ENCODE data around the gene ADAMTS6.

The ADAMTS6 gene, protein sequence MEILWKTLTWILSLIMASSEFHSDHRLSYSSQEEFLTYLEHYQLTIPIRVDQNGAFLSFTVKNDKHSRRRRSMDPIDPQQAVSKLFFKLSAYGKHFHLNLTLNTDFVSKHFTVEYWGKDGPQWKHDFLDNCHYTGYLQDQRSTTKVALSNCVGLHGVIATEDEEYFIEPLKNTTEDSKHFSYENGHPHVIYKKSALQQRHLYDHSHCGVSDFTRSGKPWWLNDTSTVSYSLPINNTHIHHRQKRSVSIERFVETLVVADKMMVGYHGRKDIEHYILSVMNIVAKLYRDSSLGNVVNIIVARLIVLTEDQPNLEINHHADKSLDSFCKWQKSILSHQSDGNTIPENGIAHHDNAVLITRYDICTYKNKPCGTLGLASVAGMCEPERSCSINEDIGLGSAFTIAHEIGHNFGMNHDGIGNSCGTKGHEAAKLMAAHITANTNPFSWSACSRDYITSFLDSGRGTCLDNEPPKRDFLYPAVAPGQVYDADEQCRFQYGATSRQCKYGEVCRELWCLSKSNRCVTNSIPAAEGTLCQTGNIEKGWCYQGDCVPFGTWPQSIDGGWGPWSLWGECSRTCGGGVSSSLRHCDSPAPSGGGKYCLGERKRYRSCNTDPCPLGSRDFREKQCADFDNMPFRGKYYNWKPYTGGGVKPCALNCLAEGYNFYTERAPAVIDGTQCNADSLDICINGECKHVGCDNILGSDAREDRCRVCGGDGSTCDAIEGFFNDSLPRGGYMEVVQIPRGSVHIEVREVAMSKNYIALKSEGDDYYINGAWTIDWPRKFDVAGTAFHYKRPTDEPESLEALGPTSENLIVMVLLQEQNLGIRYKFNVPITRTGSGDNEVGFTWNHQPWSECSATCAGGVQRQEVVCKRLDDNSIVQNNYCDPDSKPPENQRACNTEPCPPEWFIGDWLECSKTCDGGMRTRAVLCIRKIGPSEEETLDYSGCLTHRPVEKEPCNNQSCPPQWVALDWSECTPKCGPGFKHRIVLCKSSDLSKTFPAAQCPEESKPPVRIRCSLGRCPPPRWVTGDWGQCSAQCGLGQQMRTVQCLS (N-terminal part only)

DNA sequence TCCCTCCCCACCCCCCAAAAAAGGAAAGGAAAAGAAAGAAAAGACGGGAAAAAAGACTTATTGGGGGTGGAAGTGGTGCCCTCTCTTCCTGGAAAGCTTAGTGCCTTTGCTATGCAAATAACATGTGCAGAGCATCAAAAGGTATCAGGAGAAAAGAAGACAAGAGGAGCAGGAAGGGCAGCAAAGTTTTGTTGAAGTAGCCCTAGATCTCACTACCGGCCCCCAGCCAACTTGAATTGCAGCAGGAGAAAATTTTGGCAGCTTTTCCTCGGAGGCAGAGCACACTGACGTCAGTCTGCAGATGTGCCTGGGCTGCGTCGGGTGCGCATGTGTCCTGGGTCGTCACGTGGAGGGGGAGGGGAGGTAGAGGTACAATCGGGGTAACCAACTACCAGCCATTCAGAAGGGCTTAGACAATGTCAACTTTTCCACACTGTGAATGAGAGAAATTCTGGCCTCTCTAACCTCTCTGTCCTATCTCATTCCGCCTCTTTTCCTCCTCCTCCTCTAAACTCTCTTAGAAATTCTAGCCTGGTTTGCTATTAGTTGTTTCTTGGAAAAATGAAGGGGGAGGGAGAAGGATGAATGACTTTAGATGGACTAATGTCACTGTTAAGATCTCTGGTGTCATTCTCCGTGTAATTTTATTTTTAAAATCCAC lies at the start of gene ADAMTS6:
ADAMTS6 (minus strand) TSS at position 286 of the 661 bp plus-strand sequence. CDS start 8,247 bp downstream, outside the sequence.
- in situ Hi-C loops (cut with MboI; ENCODE audit: low sequenced_read_pairs): loop anchor here (25.0 kb wide), 1 partner anchor 669 kb away; no protein-coding TSS in a partner anchor

DNA sequence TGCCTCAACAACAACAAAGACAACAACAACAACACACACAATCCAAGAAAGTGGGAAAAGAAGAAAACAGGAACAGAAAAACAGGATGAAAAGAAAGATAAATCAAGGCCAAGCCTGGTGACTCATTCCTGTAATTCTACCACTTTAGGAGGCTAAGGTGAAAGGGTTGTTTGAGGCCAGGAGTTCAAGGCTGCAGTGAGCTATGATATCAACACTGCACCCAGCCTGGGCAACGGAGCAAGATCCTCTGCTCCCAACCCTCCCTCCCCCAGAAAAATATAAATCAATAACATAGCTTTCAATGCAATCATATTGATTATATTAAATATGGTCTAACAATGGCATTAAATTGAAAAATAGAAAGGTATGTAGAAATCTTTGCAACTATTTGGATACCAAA lies 49.2 kb upstream of the ADAMTS6 start:
- in situ Hi-C loops (cut with MboI; ENCODE audit: low sequenced_read_pairs): no loop called here

DNA sequence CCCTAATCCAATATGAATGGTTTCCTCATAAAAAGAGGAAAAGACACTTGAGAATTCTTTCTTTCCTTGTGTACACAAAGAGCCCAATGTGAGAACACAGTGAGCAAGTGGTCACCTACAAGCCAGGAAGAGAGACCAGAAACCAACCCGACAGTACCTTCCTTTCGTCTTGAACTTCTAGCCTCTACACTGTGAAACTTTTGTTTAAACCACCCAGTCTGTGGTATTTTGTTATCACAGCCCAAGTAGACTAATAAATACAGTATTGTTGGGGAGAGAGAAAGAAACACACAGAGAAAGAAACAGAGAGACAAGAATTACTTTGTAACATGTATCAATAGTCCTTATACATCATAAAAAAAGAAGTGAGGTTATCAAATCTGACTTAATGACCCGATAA lies 44.0 kb upstream of the ADAMTS6 start:
- in situ Hi-C loops (cut with MboI; ENCODE audit: low sequenced_read_pairs): no loop called here

DNA sequence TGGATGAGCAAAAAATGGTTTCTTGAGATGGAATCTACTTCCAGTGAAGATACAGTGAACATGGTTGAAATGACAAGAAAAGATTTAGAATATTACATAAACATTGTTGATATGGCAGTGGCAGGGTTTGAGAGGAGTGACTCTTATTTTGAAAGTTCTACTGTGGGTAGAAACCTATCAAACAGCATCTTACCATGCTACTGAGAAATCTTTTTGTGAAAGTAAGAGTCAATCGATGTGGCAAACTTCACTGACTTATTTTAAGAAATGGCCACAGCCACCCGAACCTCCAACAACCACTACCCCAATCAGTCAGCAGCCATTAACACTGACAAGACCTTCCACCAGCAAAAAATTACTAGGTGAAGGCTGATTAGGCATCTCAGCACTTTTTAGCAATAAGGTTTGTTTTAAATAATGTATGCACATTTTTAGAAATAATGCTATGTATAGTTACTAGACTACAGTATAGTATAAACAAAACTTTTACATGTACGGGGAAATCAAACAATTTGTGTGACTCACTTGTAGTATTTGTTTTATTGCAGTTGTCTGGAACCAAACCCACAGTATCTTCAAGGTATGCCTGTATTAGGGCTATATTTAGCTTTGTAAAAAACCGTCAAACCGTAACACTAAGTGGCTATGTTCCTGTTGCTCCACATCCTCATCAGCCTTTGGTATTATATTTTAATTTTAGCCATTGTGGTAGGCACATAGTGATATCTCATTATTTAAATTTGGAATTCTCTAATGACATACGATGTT lies 30.6 kb upstream of the ADAMTS6 start:
- in situ Hi-C loops (cut with MboI; ENCODE audit: low sequenced_read_pairs): no loop called here

DNA sequence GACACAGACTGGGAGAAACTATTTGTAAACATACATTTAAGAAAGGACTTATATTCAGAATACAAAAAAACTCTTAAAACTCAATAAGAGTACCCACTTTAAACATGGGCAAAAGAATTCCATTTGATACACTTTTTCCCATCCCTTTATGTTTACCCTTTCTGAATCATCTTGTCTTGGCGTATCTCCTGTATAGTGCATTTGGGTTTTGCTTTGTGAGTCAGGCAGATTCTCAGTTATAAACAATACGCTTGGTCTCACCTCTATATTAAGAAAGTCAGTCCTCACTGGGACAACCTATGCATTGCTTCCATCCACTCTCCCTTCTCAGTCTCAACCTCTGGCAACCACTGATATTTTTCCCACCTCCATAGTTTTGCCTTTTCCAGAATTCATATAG lies 27.3 kb upstream of the ADAMTS6 start:
- in situ Hi-C loops (cut with MboI; ENCODE audit: low sequenced_read_pairs): no loop called here

DNA sequence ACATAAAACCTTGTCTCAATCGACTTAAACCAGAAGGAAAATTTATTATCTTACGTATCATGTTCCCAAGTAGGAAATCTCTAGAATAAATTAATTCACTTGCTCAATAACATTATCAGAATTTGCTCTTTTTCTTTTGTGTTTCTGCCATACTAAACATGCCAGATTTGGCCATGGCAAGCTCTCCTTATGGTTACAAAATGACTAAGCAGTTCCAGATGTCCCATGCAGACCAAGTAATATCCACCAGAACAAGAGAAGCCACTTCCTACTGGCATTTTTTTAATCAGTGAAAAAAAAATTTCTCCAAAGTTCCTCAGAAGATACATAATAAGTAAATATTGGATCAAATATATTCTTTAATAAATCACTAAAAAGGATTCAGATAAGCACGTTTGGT lies 25.2 kb upstream of the ADAMTS6 start:
- in situ Hi-C loops (cut with MboI; ENCODE audit: low sequenced_read_pairs): no loop called here

DNA sequence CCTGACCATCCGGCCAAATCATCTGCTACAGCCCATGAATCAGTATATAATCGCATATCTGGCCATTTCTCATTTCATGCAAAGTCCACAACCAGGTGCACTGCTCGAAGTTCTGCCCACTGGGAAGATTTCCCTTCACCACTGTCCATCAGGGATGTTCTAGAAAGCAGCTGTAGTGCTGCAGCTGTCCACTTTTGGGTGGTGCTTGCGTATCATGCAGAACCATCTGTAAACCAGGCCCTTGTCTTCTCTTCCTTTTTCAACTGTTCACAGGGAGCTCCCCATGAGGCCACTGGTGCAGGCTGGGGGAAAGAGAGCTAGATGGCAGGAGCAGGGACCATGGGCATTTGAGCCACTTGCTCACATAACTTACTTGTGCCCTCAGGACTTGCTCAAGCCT lies 7.4 kb upstream of the ADAMTS6 start:
- in situ Hi-C loops (cut with MboI; ENCODE audit: low sequenced_read_pairs): loop anchor here (25.0 kb wide), 1 partner anchor 677 kb away; no protein-coding TSS in a partner anchor

DNA sequence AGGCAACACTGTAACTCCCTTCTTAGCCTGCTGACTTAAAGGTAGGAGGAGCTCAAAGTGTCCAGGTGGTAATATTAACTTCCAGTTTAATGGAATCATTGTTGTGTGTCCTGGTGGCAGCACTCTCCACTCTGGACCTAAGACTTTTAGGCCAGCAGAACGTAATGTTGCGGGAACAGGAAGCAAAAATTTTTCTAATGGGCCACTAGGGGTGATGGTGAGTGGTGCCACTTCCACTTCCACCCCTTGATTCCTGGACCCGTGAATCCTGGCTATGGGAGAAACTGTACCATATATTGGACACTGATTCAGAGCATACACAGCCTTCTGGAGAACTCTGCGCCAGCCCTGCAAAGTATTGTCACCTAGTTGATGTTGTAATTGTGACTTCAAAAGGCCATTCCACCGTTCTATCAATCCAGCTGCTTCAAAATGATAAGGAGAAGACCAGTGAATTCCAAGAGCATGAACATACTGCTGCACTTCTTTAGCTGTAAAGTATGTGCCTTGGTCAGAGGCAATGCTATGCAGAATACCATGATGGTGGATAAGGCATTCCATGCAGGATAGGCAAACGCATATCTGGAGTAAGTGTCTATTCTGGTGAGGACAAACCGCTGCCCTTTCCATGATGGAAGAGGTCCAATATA lies 6.4 kb upstream of the ADAMTS6 start:
- in situ Hi-C loops (cut with MboI; ENCODE audit: low sequenced_read_pairs): loop anchor here (25.0 kb wide), 1 partner anchor 676 kb away; no protein-coding TSS in a partner anchor

DNA sequence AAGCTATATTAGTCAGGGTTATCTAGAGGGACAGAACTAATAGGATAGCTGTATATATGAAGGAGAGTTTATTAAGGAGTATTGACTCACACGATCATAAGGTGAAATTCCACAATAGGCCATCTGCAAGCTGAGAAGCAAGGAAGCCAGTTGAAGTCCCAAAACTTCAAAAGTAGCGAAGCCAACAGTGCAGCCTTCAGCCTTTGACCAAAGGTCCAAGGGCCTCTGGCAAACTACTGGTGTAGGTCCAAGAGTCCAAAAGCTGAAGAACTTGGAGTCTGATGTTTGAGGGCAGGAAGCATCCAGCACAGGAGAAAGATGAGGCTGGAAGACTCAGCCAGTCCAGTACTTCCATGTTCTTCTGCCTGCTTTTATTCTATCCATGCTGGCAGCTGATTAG lies 5.1 kb upstream of the ADAMTS6 start:
- in situ Hi-C loops (cut with MboI; ENCODE audit: low sequenced_read_pairs): loop anchor here (25.0 kb wide), 1 partner anchor 675 kb away; no protein-coding TSS in a partner anchor

DNA sequence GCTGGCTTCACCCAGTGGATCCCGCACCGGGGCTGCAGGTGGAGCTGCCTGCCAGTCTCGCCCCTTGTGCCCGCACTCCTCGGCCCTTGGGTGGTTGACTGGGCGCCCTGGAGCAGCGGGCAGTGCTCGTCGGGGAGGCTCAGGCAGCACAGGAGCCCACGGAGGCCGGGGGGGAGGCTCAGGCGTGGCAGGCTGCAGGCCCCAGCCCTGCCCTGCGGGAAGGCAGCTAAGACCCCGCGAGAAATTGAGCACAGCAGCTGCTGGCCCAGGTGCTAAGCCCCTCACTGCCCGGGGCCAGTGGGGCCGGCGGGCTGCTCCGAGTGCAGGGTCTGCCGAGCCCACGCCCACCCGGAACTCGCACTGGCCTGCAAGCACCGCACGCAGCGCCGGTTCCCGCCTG lies 3.7 kb upstream of the ADAMTS6 start:
- in situ Hi-C loops (cut with MboI; ENCODE audit: low sequenced_read_pairs): loop anchor here (25.0 kb wide), 1 partner anchor 673 kb away; no protein-coding TSS in a partner anchor

DNA sequence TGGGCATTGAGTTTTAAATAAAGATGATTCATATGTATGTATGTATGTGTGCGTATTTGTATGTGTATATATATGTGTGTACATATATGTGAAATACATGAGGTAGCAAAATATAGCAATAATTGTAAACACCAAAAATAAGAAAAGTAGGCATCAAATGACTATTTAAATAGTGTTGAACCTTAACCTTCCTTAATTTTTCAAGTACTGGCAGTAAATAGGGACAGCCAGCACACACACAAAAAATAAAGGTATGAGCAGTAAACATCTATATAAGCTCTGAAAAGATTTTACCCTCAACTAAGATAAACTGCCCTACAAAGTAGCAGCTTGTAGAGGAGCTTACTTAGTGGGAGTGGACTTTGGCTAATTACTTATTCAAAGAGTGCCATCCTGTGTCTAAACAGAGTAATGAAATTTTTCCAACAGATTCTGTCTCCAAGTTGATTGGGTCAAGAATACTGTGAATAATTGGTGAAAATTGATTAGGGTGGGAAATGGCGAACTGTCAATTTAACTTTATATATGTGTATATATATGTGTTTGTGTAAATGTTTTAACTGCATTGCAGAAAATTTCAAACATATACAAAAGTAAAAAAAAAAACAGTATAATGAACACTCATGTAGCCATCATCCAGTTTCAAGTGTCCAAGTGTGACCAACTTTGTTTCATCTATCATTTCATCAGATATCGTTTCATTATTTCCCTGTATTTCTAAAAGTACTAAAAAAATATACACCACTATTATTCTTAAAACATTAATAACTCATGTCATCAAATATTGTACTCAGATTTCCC lies 2.0 kb upstream of the ADAMTS6 start:
- in situ Hi-C loops (cut with MboI; ENCODE audit: low sequenced_read_pairs): loop anchor here (25.0 kb wide), 1 partner anchor 671 kb away; no protein-coding TSS in a partner anchor

DNA sequence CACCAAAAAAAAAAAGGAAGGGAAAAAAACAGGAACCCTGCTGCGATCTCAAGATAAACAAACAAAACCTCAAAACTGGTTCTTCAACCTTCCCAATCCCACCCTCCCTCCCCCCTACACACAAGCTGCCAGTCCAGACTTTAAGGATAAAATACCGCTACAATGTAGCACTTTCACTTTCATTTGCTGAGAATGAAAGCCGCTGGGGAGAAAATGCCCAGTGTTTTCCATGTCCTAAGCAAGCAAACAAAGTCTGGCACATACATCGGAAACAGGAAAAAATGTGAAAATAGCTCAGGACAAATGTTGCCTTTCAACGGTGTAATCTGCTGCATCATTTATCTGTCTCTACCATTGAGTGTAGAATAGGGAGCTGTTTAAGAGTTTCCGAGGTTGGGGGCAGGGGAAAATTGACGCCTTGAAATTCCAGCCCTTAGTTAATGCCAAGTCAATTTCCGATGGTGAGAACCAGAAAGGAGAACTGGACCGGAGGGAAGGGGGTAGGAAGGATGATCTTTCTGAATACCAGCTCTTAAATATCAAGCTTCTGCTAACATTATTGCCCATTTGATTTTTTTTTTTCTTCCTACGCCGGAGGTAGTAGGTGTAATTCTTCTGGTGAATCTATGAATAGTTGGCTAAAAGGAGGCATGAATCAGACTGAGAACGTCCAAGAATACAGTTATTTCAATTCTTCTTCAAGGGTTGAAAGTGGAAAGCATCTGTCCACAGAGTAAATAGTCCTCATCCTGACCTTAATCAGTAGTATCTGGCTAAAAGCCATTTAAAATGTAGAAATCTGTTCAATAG lies 1.2 kb upstream of the ADAMTS6 start:
- in situ Hi-C loops (cut with MboI; ENCODE audit: low sequenced_read_pairs): loop anchor here (25.0 kb wide), 1 partner anchor 671 kb away; no protein-coding TSS in a partner anchor

DNA sequence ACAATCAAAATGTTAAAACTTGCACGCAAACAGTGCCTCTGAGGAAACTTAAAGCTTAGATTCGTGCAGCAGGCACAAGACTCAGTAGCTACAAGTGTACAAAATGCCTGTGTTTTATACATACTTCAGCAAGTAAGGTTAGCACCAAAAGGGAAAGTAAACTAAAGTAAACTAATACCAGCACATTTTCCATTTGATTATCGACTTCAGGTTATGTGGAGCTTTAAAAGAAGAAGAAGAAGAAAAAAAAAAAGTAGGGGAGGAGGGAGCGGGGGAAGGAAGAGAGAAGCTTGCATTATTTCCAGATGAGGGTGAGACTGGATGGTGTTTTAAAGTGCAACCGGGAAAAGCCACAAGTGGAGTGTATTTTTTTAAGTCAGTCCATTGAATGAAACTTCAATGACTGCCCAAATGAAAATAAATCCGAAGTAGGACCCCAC lies 596 bp upstream of the ADAMTS6 start:
- in situ Hi-C loops (cut with MboI; ENCODE audit: low sequenced_read_pairs): loop anchor here (25.0 kb wide), 1 partner anchor 670 kb away; no protein-coding TSS in a partner anchor

DNA sequence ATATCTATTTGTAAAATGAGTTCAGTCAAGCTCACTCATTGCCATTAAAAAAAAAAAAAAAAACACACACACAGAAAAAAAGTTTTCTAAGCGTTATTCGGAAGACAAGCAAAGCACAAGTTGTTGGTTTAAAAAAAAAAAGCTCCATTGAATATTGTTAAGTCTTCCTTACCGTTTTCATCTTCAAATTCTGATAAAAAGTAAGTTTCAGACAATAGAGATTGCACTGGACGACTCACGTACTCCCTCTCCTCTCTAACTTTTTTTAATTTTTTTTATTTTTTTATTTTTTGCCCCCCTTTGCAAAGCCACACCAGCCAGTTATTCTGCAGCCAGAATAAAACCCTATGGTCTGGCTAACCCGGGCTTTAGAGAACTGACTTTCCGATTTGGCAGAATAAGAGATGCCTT lies 544 bp downstream of the ADAMTS6 start:
- in situ Hi-C loops (cut with MboI; ENCODE audit: low sequenced_read_pairs): loop anchor here (25.0 kb wide), 1 partner anchor 669 kb away; no protein-coding TSS in a partner anchor

DNA sequence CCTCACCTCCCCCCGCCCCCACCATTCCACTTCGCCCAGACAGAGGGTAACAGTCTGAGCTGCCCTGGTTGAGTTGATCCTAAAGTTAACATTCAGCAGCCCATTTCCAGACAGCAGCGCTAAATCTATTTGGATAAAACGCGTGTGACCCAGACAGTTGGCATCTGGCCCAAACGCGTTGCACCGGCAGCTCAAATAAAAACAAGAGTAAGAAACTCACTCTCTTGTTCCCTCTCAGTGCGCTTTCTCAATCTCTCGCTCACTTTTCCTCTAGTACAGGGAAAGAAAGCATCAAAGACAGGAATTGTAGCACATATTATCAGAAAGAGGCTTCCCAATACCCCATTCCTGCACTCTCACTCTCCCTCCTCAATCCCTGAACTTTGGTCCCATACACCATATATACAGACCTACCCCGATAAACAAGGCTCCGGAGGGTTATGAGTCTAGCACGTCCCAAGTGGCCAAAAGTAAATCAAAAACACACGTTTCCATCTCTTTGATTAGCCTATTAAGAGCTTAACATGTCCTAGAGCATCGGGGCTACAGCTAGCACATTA lies 1.3 kb downstream of the ADAMTS6 start:
- in situ Hi-C loops (cut with MboI; ENCODE audit: low sequenced_read_pairs): loop anchor here (25.0 kb wide), 1 partner anchor 668 kb away; no protein-coding TSS in a partner anchor

DNA sequence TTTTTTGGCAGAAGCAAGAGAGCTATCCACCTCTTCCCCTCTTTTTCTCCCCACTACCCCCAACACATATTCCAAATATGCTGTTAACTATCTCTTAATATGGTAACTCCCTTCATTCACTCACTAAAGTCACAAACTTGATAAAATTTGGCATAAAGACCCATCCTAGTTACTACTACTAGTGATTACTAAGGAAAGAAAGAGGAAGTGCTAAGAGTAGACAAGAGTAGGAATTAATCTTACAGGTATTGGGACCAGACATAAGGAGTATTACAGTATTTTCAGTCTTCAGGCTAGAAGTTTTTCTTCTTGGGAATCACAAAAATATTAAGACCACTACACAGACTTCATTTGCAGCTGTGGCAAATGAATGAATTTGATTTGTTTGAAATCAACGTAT lies 2.2 kb downstream of the ADAMTS6 start:
- in situ Hi-C loops (cut with MboI; ENCODE audit: low sequenced_read_pairs): loop anchor here (25.0 kb wide), 1 partner anchor 667 kb away; no protein-coding TSS in a partner anchor

DNA sequence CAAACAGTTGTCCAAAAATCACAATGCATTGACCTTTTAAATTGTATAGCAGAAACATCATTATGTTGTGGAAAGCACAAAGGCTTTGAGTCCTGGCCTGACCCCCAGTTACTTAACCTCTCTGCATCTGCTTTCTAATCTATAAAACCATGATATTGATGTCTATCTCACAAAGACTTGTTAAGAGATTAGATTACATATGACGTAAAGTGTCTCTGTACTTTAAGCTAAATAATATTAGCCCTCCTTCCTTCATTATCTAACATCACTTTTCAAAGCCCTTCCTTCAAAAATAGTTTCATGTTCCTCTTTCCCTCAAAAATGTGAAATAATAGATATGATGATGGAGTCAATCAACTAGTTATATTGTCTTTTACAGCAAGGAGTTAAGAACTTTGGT lies 3.4 kb downstream of the ADAMTS6 start:
- in situ Hi-C loops (cut with MboI; ENCODE audit: low sequenced_read_pairs): loop anchor here (25.0 kb wide), 1 partner anchor 666 kb away; no protein-coding TSS in a partner anchor

Data from HL-60/S4 treated with phorbol 12-myristate 13-acetate at 8.2 ng/mL for 4 days and 3 days (cell line).